HFF-Myc (cell line): ENCODE measurements around the gene KCNS1.

Experiments used
- DNase-seq: peaks from one replicate; pipeline ENCODE4 v3.0.0-alpha.2; 2011; ENCODE audit warnings: low read depth; ENCODE audit errors: extremely low read depth
- H3K4me3 ChIP-seq: replicated peaks from 2 replicates; pipeline ENCODE4 v1.5.1; 2011; ENCODE audit warnings: low read depth, mild to moderate bottlenecking, control low read depth, low read length
- TF ChIP-seq, protein P1 (sequence below): IDR thresholded peaks from 2 replicates; pipeline ENCODE4 v1.5.1; 2012; ENCODE audit warnings: mild to moderate bottlenecking, low read depth, low read length, control low read depth; ENCODE audit errors: missing control alignments

The KCNS1 gene

DNA sequence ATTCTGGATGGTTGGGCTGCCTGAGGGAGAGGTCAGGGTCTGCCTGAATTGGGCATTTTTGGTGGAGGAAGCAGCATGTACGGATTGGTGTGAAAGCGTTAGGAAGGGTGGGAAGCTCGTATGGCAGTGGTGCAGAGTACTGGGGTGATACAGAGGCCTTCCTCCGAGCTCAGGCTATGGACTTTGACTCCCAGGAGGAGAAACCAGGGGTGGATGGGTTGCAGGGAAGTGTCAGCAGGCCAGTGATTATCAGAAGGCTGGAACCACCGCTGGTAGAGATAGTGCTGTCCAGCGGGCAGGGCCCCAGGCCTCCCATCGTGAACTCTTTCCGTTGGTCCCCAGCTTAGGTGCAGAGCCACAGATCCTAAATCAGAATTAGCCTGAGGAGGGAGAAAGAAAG, 8.7 kb upstream of the KCNS1 start:
- no peak for DNase-seq
- TF ChIP-seq, protein P1, sequence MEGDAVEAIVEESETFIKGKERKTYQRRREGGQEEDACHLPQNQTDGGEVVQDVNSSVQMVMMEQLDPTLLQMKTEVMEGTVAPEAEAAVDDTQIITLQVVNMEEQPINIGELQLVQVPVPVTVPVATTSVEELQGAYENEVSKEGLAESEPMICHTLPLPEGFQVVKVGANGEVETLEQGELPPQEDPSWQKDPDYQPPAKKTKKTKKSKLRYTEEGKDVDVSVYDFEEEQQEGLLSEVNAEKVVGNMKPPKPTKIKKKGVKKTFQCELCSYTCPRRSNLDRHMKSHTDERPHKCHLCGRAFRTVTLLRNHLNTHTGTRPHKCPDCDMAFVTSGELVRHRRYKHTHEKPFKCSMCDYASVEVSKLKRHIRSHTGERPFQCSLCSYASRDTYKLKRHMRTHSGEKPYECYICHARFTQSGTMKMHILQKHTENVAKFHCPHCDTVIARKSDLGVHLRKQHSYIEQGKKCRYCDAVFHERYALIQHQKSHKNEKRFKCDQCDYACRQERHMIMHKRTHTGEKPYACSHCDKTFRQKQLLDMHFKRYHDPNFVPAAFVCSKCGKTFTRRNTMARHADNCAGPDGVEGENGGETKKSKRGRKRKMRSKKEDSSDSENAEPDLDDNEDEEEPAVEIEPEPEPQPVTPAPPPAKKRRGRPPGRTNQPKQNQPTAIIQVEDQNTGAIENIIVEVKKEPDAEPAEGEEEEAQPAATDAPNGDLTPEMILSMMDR, result no peak
- H3K4me3 ChIP-seq, result no peak overlapping the region

DNA sequence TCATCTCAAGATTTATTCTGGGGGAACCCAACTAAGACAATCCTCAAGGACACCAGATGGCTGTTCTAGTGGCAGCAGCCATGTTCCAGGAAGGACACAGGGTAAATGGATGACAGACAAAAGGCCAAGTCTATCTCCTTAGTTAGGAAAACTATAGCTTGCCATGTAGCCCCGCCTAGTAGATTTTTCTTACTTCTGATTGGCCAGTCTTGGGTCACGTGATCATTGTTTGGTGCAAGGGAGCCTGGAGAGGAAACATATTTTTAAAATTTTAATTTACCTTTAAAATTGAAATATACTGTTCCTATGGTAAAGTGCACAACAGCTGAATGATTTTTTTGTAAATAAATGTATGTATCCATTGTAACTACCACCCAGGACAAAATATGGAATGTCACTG, 4.4 kb upstream of the KCNS1 start:
- no peak overlapping the region for H3K4me3 ChIP-seq
- TF ChIP-seq, protein P1, result no peak
- DNase-seq, result no peak

DNA sequence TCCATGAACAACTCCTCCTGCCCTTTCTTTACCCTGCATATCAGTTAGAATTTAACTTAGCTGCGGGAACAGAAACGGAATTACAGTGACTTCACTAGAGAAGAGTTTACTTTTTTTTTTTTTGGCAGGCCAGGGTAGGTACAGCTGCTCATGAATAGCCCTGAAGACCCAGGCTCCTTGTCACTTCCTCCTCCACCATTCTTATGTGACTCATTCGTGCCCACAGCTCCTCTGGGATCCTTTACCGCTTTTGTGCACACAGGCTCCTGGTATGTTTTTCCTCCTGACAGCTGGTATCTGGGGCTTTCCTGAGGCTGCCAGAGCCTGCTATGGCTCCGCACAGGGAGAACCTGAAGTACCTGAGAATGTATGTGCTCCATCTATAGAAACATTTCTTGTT, 3.9 kb upstream of the KCNS1 start:
- no peak for DNase-seq
- no peak overlapping the region for H3K4me3 ChIP-seq
- TF ChIP-seq, protein P1, result no peak

DNA sequence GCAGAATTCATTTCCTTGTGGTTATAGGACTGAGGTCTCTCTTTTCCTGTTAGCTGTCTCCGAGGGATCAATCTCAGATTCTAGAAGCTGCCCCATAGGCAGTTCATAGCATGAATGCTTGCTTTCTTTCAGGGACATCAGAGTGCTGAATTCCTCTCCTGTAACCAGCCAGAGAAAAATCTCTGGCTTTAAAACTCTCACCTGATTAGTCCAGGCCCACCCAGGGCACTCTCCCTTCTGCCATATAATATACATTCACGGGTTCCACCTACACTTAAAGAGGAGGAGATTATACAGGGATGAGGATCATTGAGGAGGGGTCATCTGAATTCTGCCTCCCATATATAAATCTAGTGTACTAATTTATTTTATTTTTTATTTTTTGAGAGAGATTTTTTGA, 2.1 kb upstream of the KCNS1 start:
- DNase-seq, result no peak
- TF ChIP-seq, protein P1, result no peak

DNA sequence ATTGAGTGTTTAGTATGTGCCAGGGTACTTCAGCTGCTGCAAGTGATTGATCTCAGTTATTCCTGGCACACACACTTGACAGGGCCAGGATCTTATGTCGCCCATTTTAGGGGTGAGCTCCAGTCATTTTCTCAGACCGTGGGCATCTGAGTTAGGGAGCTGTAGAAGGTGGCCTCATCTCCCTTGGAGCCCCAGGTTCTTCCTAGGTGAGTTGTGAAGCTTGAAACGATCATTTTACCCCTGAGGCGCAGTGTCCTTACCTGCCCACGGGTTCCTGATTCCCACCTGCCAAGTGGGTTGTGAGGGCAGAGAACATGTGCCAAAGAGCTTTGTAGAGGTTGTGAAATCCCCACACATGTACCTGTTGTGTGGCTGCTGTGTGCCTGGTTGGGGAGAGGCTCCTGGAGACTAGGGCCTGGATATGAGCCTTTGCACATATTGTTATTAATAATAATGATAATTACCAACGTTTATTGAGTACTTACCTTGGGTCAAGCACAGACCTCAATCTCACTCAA, 465 bp upstream of the KCNS1 start:
- TF ChIP-seq, protein P1, result no peak
- H3K4me3 ChIP-seq, result no peak overlapping the region
- no peak for DNase-seq

More for the DNA sequence above, 2.1 kb upstream of the KCNS1 start:
- H3K4me3 ChIP-seq, result no peak overlapping the region

DNA sequence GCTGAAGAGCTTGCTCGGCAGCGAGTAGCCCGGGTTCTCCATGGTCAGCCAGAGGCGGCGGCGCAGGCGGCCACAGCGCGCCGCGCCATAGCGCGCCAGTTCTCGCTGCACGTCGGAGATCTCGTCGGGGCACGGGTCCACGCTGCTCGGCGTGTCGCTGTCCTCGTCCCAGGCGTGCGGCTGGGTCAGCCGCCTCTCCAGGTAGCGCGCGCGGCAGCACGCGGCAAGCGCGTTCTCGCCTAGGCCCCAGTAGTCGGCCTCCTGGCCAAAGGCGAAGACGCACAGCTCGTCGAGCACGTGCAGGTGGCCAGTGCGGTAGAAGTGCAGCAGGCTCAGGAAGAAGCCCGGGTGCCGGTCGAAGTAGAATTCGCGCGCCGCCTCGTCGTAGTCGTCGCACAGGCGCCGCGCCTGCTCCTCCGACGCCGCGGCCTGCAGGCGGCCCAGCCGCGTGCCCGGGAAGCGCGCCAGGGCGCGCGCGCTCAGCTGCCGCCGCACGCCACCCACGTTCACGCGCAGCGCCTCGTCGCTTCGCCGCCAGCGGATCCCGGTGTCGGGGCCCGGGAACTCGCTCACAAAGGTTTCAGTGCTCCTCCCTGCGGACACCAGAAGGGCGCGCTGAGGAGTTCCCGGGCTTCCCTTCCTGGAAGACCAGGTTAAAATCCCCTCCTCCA, 2.7 kb downstream of the KCNS1 start:
- DNase-seq, result no peak
- H3K4me3 ChIP-seq, result no peak overlapping the region
- TF ChIP-seq, protein P1, result peak; percentile 19
